ENCODE measurements around the gene THAP2.

THAP2 gene

GRCh38 chr12:71703206-71703605, 39.1 kb downstream of the THAP2 start:
- no peak for DNase-seq (ENCODE audit: low read depth in 2 of 2)

- DNase-seq (ENCODE audit: low read depth in 2 of 2) = no peak
Measured at GRCh38 chr12:71704920-71705319, 40.8 kb downstream of the THAP2 start.

DNA sequence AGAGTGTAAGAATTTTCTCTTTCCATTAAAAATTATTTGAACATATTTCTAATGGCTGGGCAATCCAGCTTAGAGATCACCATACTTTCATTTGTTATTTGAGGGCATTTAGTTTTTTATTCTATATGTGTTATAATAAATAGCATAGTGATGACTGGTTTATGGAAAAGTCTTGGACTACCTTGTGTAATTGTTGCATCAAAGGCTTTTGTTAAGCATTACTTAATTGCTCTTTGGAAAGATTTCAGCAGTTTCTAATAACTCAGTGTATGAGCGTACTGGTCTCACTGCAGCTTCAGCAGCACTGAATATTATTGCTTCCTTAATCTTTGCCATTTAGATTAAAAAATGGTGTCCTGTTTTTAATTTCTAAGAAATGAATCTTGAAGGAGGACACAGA, 44.6 kb downstream of the THAP2 start:
- no peak for DNase-seq (ENCODE audit: low read depth in 2 of 2)

DNA sequence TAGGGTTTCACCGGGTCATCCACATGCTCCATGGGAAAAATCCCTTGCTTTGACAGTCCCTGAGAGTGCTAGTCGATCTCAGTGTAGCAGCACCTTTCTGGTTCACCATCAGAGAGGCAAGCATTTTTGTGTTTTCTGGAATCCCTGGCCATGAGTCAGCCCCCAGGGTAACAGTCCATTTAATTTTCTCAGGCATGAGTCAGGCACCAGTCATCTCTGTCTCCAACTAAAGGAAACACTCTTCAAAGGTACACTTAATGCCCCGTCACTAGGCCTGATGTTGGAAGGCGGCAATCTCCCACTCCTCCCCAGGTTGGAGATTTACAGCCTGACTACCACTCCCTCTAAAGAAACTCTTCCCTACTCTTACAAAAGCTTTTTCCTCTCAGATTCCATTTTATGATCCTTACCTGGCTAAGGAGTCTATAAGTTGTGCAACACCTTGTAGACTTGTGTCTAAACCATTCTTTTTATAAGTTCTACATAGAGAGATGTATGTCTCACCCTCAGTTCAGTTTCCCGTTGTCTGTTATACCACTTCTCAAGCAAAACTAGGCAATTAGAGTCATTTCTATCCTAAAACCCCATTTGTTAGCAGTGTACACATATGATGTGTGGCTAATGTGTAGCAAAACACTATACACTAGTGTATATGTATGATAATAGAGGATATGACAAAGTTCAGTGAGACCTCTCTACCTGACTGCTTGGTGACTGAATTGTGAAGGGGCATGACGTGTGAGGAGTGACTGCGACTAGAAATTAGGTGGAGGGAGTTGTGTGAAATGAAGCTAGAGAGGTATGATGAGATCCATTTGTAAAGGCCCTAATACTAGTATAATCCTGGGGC, 46.4 kb downstream of the THAP2 start:
- no peak for DNase-seq (ENCODE audit: low read depth in 2 of 2)

DNA sequence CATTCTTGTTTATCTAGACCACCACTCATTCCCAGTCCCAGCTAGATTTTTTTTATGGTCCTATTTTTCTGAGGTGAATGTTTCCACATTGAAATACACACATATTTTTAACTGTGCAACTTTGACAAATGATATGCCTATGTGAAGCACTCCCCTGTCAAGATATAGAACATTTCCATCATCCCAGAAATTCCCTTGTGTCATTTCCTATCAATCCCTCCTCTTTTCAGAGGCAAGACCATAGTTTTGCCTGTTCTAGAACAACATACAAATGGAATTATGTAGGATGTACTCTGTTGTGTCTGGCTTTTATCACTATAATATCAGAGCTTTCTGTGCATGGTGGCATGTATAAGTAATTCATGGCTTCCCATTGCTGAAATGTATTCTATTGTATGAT, 54.5 kb downstream of the THAP2 start:
- DNase-seq (ENCODE audit: low read depth in 2 of 2) = no peak

GRCh38 chr12:71719647-71720370, 55.7 kb downstream of the THAP2 start:
- DNase-seq (ENCODE audit: low read depth in 2 of 2) = no peak

GRCh38 chr12:71721783-71722505, 57.8 kb downstream of the THAP2 start:
- no peak for DNase-seq (ENCODE audit: low read depth in 2 of 2)

- DNase-seq (ENCODE audit: low read depth in 2 of 2) = no peak
Measured at GRCh38 chr12:71725011-71725410, 60.9 kb downstream of the THAP2 start.

DNA sequence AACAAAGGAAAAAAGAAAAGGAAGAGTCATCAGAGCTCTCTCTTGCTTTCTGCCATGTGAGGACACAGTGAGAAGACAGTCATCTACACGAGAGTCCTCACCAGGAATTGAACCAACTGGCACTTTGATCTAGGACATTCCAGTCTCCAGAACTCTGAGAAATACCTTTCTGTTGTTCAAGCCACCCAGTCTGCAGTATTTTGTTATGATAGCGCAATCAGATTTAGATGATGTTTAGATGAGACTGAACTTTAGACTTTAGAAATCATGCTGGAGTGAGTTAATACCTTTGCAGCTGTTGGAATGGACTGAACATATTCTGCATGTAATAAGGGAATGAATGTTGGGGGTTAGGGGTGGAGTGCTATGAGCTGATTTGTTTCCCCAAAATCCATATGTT, 62.4 kb downstream of the THAP2 start:
- no peak for DNase-seq (ENCODE audit: low read depth in 2 of 2)

DNA sequence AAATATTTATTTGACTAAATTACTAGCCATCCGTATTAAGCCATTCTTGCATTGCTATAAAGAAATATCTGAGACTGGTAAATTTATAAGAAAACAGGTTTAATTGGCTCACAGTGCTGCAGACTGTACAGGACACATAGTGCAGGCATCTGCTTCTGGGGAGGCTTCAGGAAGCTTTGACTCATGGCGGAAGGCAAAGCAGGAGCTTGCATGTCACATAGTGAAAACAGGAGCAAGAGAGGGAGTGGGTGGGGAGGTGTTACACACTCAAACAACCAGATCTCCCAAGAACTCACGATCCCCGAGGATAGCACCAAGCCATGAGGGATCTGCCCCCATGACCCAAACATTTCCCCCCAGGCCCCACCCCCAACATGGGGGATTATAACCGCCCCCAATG, 63.9 kb downstream of the THAP2 start:
- DNase-seq (ENCODE audit: low read depth in 2 of 2) = no peak

Data from stimulated activated CD8-positive, alpha-beta memory T cell treated with anti-CD3 and anti-CD28 coated beads, Interleukin-7, amount 100 ng/mL, for 4 hours (primary cell).